NCI-H2196 (cell line): Measurements from ENCODE around the gene CHST8.
"Not testable (repeated sequence)": the region's sequence is repeated elsewhere in the genome, so short reads cannot be mapped to it uniquely, and the experiment has no call there.

Experiments used
- DNase-seq: peaks from one replicate; lab custom pipeline; 2025; ENCODE audit not compliant: unreplicated experiment; lab: John Stamatoyannopoulos, UW

Gene CHST8

GRCh38 chr19:33805840-33806433 is 184.2 kb downstream of the CHST8 start:
- no peak for DNase-seq

DNA sequence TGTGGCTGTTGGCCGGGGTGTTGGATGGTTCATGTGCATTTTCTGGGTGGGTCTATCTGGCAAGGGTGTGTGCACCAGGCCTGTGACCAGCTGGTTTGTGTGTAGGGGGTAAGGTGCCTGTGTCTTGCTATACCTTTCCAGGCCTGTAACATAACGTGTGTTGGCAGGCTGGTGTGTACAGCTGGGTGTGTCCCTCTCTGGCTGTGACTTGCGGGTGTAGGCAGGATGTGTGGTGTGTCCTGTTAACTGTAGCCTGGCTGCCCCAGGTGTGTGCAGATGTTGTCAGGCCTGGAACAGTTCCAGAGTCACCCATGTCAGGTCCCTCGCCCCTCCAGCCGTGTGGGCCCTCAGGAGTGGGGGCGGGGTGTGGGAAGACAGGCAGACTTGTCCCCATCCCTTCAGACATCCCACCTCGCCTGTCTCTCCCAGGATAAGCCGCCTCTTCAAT is 184.7 kb downstream of the CHST8 start:
- no peak for DNase-seq

GRCh38 chr19:33808399-33808798 is 186.6 kb downstream of the CHST8 start:
- DNase-seq = no peak

GRCh38 chr19:33809960-33810359 is 188.2 kb downstream of the CHST8 start:
- DNase-seq = no peak

DNA sequence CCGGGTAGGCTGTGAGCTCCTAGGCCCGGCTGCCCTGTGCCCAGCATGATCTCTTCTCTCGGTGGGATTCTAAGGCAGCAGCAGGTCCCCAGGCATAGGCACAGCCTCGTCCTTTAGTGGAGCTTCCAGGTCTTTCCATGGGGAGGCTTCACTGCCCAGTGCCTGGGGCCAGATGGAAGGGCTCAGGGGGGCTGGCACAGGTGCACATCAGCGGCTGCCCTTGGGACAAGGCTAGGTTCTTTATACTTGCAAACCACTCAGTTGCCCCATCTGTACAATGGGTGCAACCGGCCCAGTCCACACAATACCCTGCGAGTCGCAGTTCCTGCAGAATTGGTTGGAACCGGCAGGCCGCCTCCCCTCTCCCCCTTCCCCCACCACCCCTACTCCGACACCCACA is 189.1 kb downstream of the CHST8 start:
- DNase-seq = no peak

- DNase-seq = no peak
Observed at GRCh38 chr19:33811246-33811645, 189.5 kb downstream of the CHST8 start.

GRCh38 chr19:33811736-33812387 is 190.1 kb downstream of the CHST8 start:
- DNase-seq = no peak

- DNase-seq = no peak
Observed at GRCh38 chr19:33812388-33813330, 190.9 kb downstream of the CHST8 start.

- no peak for DNase-seq
Observed at GRCh38 chr19:33813391-33814101, 191.8 kb downstream of the CHST8 start.

GRCh38 chr19:33814181-33815165 is 192.7 kb downstream of the CHST8 start:
- DNase-seq = no peak

- no peak for DNase-seq
Observed at GRCh38 chr19:33815380-33816340, 193.9 kb downstream of the CHST8 start.

- DNase-seq = no peak
Observed at GRCh38 chr19:33818411-33818810, 196.7 kb downstream of the CHST8 start.

GRCh38 chr19:33819078-33819477 is 197.3 kb downstream of the CHST8 start:
- DNase-seq = not testable (repeated sequence)

- DNase-seq = no peak
Observed at GRCh38 chr19:33819506-33819879, 197.7 kb downstream of the CHST8 start.

- DNase-seq = no peak
Observed at GRCh38 chr19:33819880-33820781, 198.4 kb downstream of the CHST8 start.

GRCh38 chr19:33821871-33822270 is 200.1 kb downstream of the CHST8 start:
- no peak for DNase-seq
